Right lobe of liver (tissue), 4 donors: Measurements from ENCODE around the gene PDSS2.

ENCODE experiments used
- POLR2A ChIP-seq: fragments of 450-650 bp; IDR thresholded peaks from one replicate; pipeline ENCODE4 v1.6.1; 2017; ENCODE audit warnings: antibody characterized with exemption, mild to moderate bottlenecking
- TF ChIP-seq, protein P1 (sequence below), 4 donors: fragments of 200-600 bp in 3 of 4; fragments of 450-650 bp in 1 of 4; IDR thresholded peaks; one replicate each; pipeline versions ENCODE4 v1.5.1 to v1.8.0; 2016 to 2022; ENCODE audit warnings: antibody characterized with exemption in 4 of 4, mild to moderate bottlenecking in 2 of 4
- donor health status: DM: no; HTN: no; CAD: no.
- donor health status: DM: no; HTN: no; CAD: no.
- donor health status: DM: no; HTN: yes; CAD: no.

DNA sequence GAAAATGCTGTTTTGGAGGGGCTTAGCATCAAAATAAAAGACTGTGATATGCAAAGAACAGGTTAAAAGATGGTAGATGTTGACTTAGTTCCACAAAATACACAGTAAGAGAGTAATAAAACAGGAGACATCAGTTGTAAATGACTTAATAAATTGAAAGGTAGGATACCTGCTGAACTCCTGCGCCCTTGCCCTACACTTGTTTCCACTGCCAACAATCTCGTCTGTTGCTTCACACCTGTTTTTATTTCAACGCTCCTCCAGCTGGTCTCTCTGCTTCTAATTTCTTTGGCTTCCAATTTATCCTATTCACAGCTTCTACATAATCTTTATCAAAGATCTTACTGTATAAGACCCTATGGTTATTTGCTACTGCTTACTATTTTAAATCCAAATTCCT is 228.1 kb downstream of the PDSS2 start:
- TF ChIP-seq, protein P1, sequence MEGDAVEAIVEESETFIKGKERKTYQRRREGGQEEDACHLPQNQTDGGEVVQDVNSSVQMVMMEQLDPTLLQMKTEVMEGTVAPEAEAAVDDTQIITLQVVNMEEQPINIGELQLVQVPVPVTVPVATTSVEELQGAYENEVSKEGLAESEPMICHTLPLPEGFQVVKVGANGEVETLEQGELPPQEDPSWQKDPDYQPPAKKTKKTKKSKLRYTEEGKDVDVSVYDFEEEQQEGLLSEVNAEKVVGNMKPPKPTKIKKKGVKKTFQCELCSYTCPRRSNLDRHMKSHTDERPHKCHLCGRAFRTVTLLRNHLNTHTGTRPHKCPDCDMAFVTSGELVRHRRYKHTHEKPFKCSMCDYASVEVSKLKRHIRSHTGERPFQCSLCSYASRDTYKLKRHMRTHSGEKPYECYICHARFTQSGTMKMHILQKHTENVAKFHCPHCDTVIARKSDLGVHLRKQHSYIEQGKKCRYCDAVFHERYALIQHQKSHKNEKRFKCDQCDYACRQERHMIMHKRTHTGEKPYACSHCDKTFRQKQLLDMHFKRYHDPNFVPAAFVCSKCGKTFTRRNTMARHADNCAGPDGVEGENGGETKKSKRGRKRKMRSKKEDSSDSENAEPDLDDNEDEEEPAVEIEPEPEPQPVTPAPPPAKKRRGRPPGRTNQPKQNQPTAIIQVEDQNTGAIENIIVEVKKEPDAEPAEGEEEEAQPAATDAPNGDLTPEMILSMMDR (IDR thresholded peaks at IDR 0.05), result no peak
- no peak for TF ChIP-seq POLR2A
